H1 (cell line): ENCODE measurements around the gene FAM193B. TPM values are rescaled to one million over a fixed set of nuclear protein-coding genes. Genes with fewer than 3 reads are reported as not detected.
A peak's percentile ranks its signal among the peaks of the same experiment; 100 is the strongest.

Experiments
- HDAC6 ChIP-seq: IDR thresholded peaks from one replicate; pipeline ENCODE4 v1.7.1; 2012; ENCODE audit warnings: low read depth, mild to moderate bottlenecking, inconsistent platforms, low read length, moderate library complexity
- SP1 ChIP-seq: IDR thresholded peaks from 2 replicates; pipeline ENCODE4 v1.6.1; 2011; ENCODE audit warnings: low read depth, low read length
- SRF ChIP-seq: IDR thresholded peaks from 2 replicates; pipeline ENCODE4 v1.6.1; 2011; ENCODE audit warnings: mild to moderate bottlenecking, low read depth, low read length, moderate library complexity
- TAF1 ChIP-seq: IDR thresholded peaks from 2 replicates; pipeline ENCODE4 v1.6.1; 2011; ENCODE audit warnings: mild to moderate bottlenecking, low read depth, low read length
- TAF7 ChIP-seq: optimal IDR thresholded peaks from 2 replicates; pipeline ENCODE3; 2011; ENCODE audit warnings: low read depth, mild to moderate bottlenecking, inconsistent platforms, low read length, moderate library complexity, borderline replicate concordance
- TBP ChIP-seq: IDR thresholded peaks from 2 replicates; pipeline ENCODE4 v1.6.1; 2011; ENCODE audit warnings: low read depth, low read length, improper control_type of control experiment
- ZNF274 ChIP-seq: IDR thresholded peaks from 2 replicates; pipeline ENCODE4 v1.7.0; 2012; ENCODE audit warnings: low read length, borderline replicate concordance; ENCODE audit errors: extremely low read depth
- polyA plus RNA-seq, 7 experiments: library from polyadenylated mRNA; depleted of rRNA in 3 of 7; stranded (reverse) in 5 of 7; unstranded in 2 of 7; fragments of >200 nt in 5 of 7; fragments of 200-250 nt in 2 of 7; gene quantifications; 1 replicate in 5 of 7; 2 replicates in 1 of 7; 4 replicates in 1 of 7; pipeline versions ENCODE4 v1.2.1 to v1.2.3, GENCODE V29; 2011 to 2013; ENCODE audit warnings: missing spikeins in 2 of 7, mixed read lengths in 2 of 7
- total RNA-seq: library from RNA; stranded (reverse); fragmentation: NEBNext Ultra II Directional; extraction: Animal tissue kit (Norgen Biotek cat#: 25700); gene quantifications from 2 replicates; pipeline ENCODE4 v1.2.1, GENCODE V29; 2021

Gene FAM193B
- total and polyA plus RNA-seq, 2 of the 8 experiments (the other 6 are each of a cell fraction or from before 2014, with no cell fraction given): 49.9 to 69.8 TPM

- no peak for TF ChIP-seq SRF
- TF ChIP-seq HDAC6: no peak
- no peak for TF ChIP-seq SP1
- no peak for TF ChIP-seq ZNF274
- TF ChIP-seq TAF1: peak; percentile 79
- peak; percentile 85 for TF ChIP-seq TAF7
- no peak for TF ChIP-seq TBP
These were observed 80.8 kb downstream of the FAM193B start, which contains the start of gene DBN1 (continued) for GRCh38 chr5:177473443-177474001.
